PC-9 (cell line): ENCODE data around the gene ARPP21. TPM values are rescaled to one million over a fixed set of nuclear protein-coding genes. Genes with fewer than 3 reads are reported as not detected.

Source experiments
- BruUV-seq: library from RNA; stranded (reverse); fragments of 400-500 nt; replicated peaks from 2 replicates; lab custom pipeline; 2021; lab: Mats Ljungman, UMichigan
- CTCF ChIA-PET: fragments of 300-600 bp; sonication (Branson Sonifier 250); formaldehyde crosslinking; loops from one replicate; lab custom pipeline; 2022; ENCODE audit warnings: antibody characterized with exemption; lab: Charles Lee
- POLR2A ChIA-PET: fragments of 300-600 bp; sonication (Branson Sonifier 250); formaldehyde crosslinking; loops from one replicate; lab custom pipeline; 2022; ENCODE audit warnings: antibody characterized with exemption; ENCODE audit not compliant: unreplicated experiment; lab: Charles Lee
- DNase-seq, 2 experiments: peaks; one replicate each; pipeline versions ENCODE4 v3.0.0 to v3.0.0-alpha.2; 2015 to 2022; ENCODE audit warnings: mixed read lengths in 1 of 2
- H2AFZ ChIP-seq: fragments of 200-600 bp; sonication (generic); 2 replicates; pipeline ENCODE4 v1.8.1; 2017; ENCODE audit warnings: antibody characterized with exemption
- H3F3A ChIP-seq: fragments of 200-600 bp; sonication (generic); 2 replicates; pipeline ENCODE4 v1.8.1; 2017; ENCODE audit warnings: antibody characterized with exemption, mild to moderate bottlenecking, low read depth; ENCODE audit not compliant: insufficient read depth
- H3K27ac ChIP-seq: fragments of 200-600 bp; sonication (generic); 2 replicates; pipeline ENCODE4 v1.6.1; 2016; ENCODE audit warnings: mixed run types
- H3K27me3 ChIP-seq: fragments of 200-600 bp; sonication (generic); 2 replicates; pipeline ENCODE4 v1.6.1; 2016; ENCODE audit warnings: low read depth, mixed run types; ENCODE audit not compliant: insufficient read depth
- H3K36me3 ChIP-seq: fragments of 200-600 bp; sonication (generic); 2 replicates; pipeline ENCODE4 v1.6.1; 2016; ENCODE audit warnings: low read depth, mixed run types
- H3K4me1 ChIP-seq: fragments of 200-600 bp; sonication (generic); replicated peaks from 2 replicates; pipeline ENCODE4 v1.6.1; 2016; ENCODE audit warnings: mixed run types; ENCODE audit not compliant: insufficient read depth
- H3K4me2 ChIP-seq: fragments of 200-600 bp; sonication (generic); 2 replicates; pipeline ENCODE4 v1.6.1; 2017; ENCODE audit warnings: mixed run types
- H3K4me3 ChIP-seq: fragments of 200-600 bp; sonication (generic); 2 replicates; pipeline ENCODE4 v1.6.1; 2016; ENCODE audit warnings: mixed run types
- H3K79me2 ChIP-seq: fragments of 200-600 bp; sonication (generic); 2 replicates; pipeline ENCODE4 v1.6.1; 2017; ENCODE audit warnings: low read depth, mixed run types
- H3K9me2 ChIP-seq: fragments of 200-600 bp; sonication (generic); 2 replicates; pipeline ENCODE4 v1.8.1; 2017; ENCODE audit warnings: mild to moderate bottlenecking; ENCODE audit not compliant: insufficient read depth
- H3K9me3 ChIP-seq: fragments of 200-600 bp; sonication (generic); 2 replicates; pipeline ENCODE4 v1.8.1; 2016; ENCODE audit warnings: low read depth; ENCODE audit not compliant: insufficient read depth
- H4K20me1 ChIP-seq: fragments of 200-600 bp; sonication (generic); 2 replicates; pipeline ENCODE4 v1.8.1; 2017; ENCODE audit not compliant: insufficient read depth
- CTCF ChIP-seq: fragments of 200-600 bp; sonication (generic); conservative IDR thresholded peaks from 2 replicates; pipeline ENCODE4 v1.6.1; 2017; ENCODE audit warnings: mixed run types, antibody characterized with exemption, mild to moderate bottlenecking, moderate library complexity
- EZH2 ChIP-seq: fragments of 200-600 bp; sonication (generic); IDR thresholded peaks from 2 replicates; pipeline ENCODE4 v1.8.0; 2017; ENCODE audit warnings: antibody characterized with exemption, low read depth
- intact Hi-C: fragments of 100-400 bp; cut with micrococcal nuclease; formaldehyde crosslinking; loops from one replicate; pipeline ENCODE4 v1.10.0; 2022; ENCODE audit not compliant: unreplicated experiment
- total RNA-seq: library from RNA; stranded (reverse); gene quantifications from 2 replicates; pipeline ENCODE4 v1.2.3, GENCODE V29; 2021

Gene ARPP21
- total RNA-seq, 1 experiment from 2014 or later = not detected

- no TSS peak for BruUV-seq
- CTCF ChIA-PET = no interaction called here
- no peaks in the 10 kb centered on the region for H3K27me3 ChIP-seq
- no peak overlapping the region for H3K4me2 ChIP-seq
- H3K79me2 ChIP-seq = no peaks in the 10 kb centered on the region
- no peaks in the 10 kb centered on the region for H3K36me3 ChIP-seq
- TF ChIP-seq EZH2 (no peak), CTCF (no peak)
- no peak overlapping the region for H3K27ac ChIP-seq
- H2AFZ ChIP-seq = no peak overlapping the region
- intact Hi-C loops = no loop called here
- H4K20me1 ChIP-seq = no peaks in the 10 kb centered on the region
- no peaks in the 10 kb centered on the region for H3K9me2 ChIP-seq
- no peaks in the 10 kb centered on the region for H3K4me1 ChIP-seq
- no peaks in the 10 kb centered on the region for H3F3A ChIP-seq
- no peaks in the 10 kb centered on the region for H3K9me3 ChIP-seq
- no peak overlapping the region for H3K4me3 ChIP-seq
- DNase-seq = no peak
- POLR2A ChIA-PET = no interaction called here
Measured at GRCh38 chr3:35641331-35641730, 2.0 kb downstream of the ARPP21 start.

GRCh38 chr3:35641920-35642527 is 2.7 kb downstream of the ARPP21 start:
- no peak overlapping the region for H3K4me2 ChIP-seq
- ChIA-PET CTCF (no interaction called here), POLR2A (no interaction called here)
- BruUV-seq = no TSS peak
- H3K36me3 ChIP-seq = no peaks in the 10 kb centered on the region
- H3K9me3 ChIP-seq = no peaks in the 10 kb centered on the region
- H3K27me3 ChIP-seq = no peaks in the 10 kb centered on the region
- H3K79me2 ChIP-seq = no peaks in the 10 kb centered on the region
- H3F3A ChIP-seq = no peaks in the 10 kb centered on the region
- H3K9me2 ChIP-seq = no peaks in the 10 kb centered on the region
- H2AFZ ChIP-seq = no peak overlapping the region
- no peak for DNase-seq
- H3K4me3 ChIP-seq = no peak overlapping the region
- H3K27ac ChIP-seq = no peak overlapping the region
- H3K4me1 ChIP-seq = no peaks in the 10 kb centered on the region
- intact Hi-C loops = no loop called here
- TF ChIP-seq CTCF (no peak), EZH2 (no peak)
- no peaks in the 10 kb centered on the region for H4K20me1 ChIP-seq

GRCh38 chr3:35643495-35643894 is 4.2 kb downstream of the ARPP21 start:
- intact Hi-C loops = no loop called here
- Histone ChIP-seq H3K9me2 (no peaks in the 10 kb centered on the region), H3F3A (no peaks in the 10 kb centered on the region), H3K27ac (no peak overlapping the region), H3K4me2 (no peak overlapping the region), H4K20me1 (no peaks in the 10 kb centered on the region), H3K79me2 (no peaks in the 10 kb centered on the region), H3K4me3 (no peak overlapping the region), H3K4me1 (no peaks in the 10 kb centered on the region), H3K36me3 (no peaks in the 10 kb centered on the region), H3K27me3 (no peaks in the 10 kb centered on the region), H3K9me3 (no peaks in the 10 kb centered on the region), H2AFZ (no peak overlapping the region)
- TF ChIP-seq CTCF (no peak), EZH2 (no peak)
- ChIA-PET CTCF (no interaction called here), POLR2A (interaction anchor here (0.7 kb wide), 1 partner anchor 323 kb away, joined by 3 read pairs; no protein-coding TSS in a partner anchor)
- no TSS peak for BruUV-seq
- no peak for DNase-seq
